K562 (cell line): ENCODE data around the gene CTBS. TPM values are rescaled to one million over a fixed set of nuclear protein-coding genes. Genes with fewer than 3 reads are reported as not detected.

Experiments
- GABPB1 ChIP-seq: sonication (generic); formaldehyde crosslinking; IDR thresholded peaks from 2 replicates; pipeline ENCODE4 v1.8.0; 2022; ENCODE audit warnings: mild to moderate bottlenecking, missing genetic modification reagents
- HDAC1 ChIP-seq, 2 experiments: fragments of 450-650 bp; IDR thresholded peaks; 2 replicates each; pipeline ENCODE4 v1.6.1; 2016 to 2017; ENCODE audit warnings: inconsistent platforms in 1 of 2, mild to moderate bottlenecking in 1 of 2, moderate library complexity in 1 of 2
- HNRNPH1 ChIP-seq: fragments of 200-400 bp; formaldehyde crosslinking; optimal IDR thresholded peaks from 2 replicates; pipeline ENCODE3; 2017; ENCODE audit warnings: low read depth, mild to moderate bottlenecking, low read length, moderate library complexity
- ILK ChIP-seq: fragments of 450-650 bp; IDR thresholded peaks from 2 replicates; pipeline ENCODE4 v1.6.1; 2016; ENCODE audit warnings: missing genetic modification characterization, low read depth, mild to moderate bottlenecking, missing compliant biosample characterization, moderate library complexity, borderline replicate concordance
- MYNN ChIP-seq, 2 experiments: sonication (generic); formaldehyde crosslinking in 1 of 2; IDR thresholded peaks; 2 replicates each; pipeline versions ENCODE4 v1.5.0 to v1.6.1; 2016 to 2020; ENCODE audit warnings: antibody characterized with exemption in 1 of 2, missing genetic modification reagents in 1 of 2
- NEUROD1 ChIP-seq: fragments of 150-350 bp; IDR thresholded peaks from 2 replicates; pipeline ENCODE4 v1.6.1; 2014; ENCODE audit warnings: borderline replicate concordance, low read length, low read depth; ENCODE audit not compliant: partially characterized antibody
- PTBP1 ChIP-seq: fragments of 200-400 bp; formaldehyde crosslinking; IDR thresholded peaks from 2 replicates; pipeline ENCODE4 v1.6.1; 2017; ENCODE audit warnings: low read depth, low read length
- RBBP5 ChIP-seq: fragments of 200-600 bp; sonication (generic); IDR thresholded peaks from 2 replicates; pipeline ENCODE4 v1.6.1; 2012; ENCODE audit warnings: borderline replicate concordance, mild to moderate bottlenecking, low read length, control low read depth, inconsistent platforms; ENCODE audit not compliant: insufficient read depth, poor library complexity, severe bottlenecking
- SLC30A9 ChIP-seq: fragments of 250-450 bp; sonication (Bioruptor Pico); IDR thresholded peaks from 2 replicates; pipeline ENCODE4 v1.8.0; 2022; ENCODE audit warnings: mild to moderate bottlenecking, moderate library complexity
- SMAD2 ChIP-seq: fragments of 150-350 bp; IDR thresholded peaks from 2 replicates; pipeline ENCODE4 v1.6.1; 2014; ENCODE audit warnings: low read depth, mild to moderate bottlenecking, low read length
- SMARCA5 ChIP-seq: fragments of 450-650 bp; IDR thresholded peaks from 2 replicates; pipeline ENCODE4 v1.6.1; 2016
- ZNF175 ChIP-seq: fragments of 200-800 bp; sonication (Bioruptor generic); IDR thresholded peaks from 2 replicates; pipeline ENCODE4 v1.6.1; 2016; ENCODE audit warnings: low read depth, mild to moderate bottlenecking, missing genetic modification characterization, missing compliant biosample characterization
- ZNF239 ChIP-seq: fragments of 250-450 bp; sonication (Bioruptor Pico); IDR thresholded peaks from 2 replicates; pipeline ENCODE4 v1.4.0; 2020; ENCODE audit warnings: mild to moderate bottlenecking
- ZNF77 ChIP-seq: fragments of 250-450 bp; sonication (Bioruptor Pico); IDR thresholded peaks from 2 replicates; pipeline ENCODE4 v1.5.0; 2020
- polyA plus RNA-seq, 8 experiments: library from polyadenylated mRNA; depleted of rRNA in 4 of 8; stranded (reverse) in 5 of 8; unstranded in 3 of 8; fragments of >200 nt; fragmentation: Nextera tagmentation in 2 of 8; fragmentation: Illumina TruSeq in 1 of 8; extraction: Ambion mirVana in 2 of 8; extraction: Trizol in 1 of 8; gene quantifications; 2 replicates each; pipeline versions ENCODE4 v1.2.1 to v1.2.3, GENCODE V29; 2011 to 2014; ENCODE audit warnings: inconsistent platforms in 1 of 8, missing spikeins in 1 of 8
- total RNA-seq, 7 experiments: library from RNA; depleted of rRNA in 6 of 7; stranded (reverse); fragments of >200 nt in 6 of 7; fragmentation: Illumina TruSeq in 2 of 7; extraction: Trizol in 2 of 7; gene quantifications; 2 replicates each; pipeline versions ENCODE4 v1.2.1 to v1.2.3, GENCODE V29; 2011 to 2021; ENCODE audit warnings: low replicate concordance in 1 of 7
- TF ChIP-seq, protein P1 (sequence below), 3 experiments: fragments of 200-800 bp in 1 of 3; sonication (Bioruptor generic) in 1 of 3; sonication (generic) in 1 of 3; formaldehyde crosslinking in 1 of 3; IDR thresholded peaks; 2 replicates each; pipeline versions ENCODE4 v1.6.1 to v1.8.0; 2016 to 2022; ENCODE audit warnings: mild to moderate bottlenecking in 2 of 3, missing compliant biosample characterization in 2 of 3, missing genetic modification characterization in 2 of 3, missing genetic modification reagents in 1 of 3
- TF ChIP-seq, protein P2 (sequence below): sonication (generic); formaldehyde crosslinking; IDR thresholded peaks from 2 replicates; pipeline ENCODE4 v1.8.1; 2023; ENCODE audit warnings: mild to moderate bottlenecking, missing genetic modification reagents
- TF ChIP-seq, protein P3 (sequence below): fragments of 250-450 bp; sonication (Bioruptor Pico); IDR thresholded peaks from 2 replicates; pipeline ENCODE4 v1.4.0; 2020
- TF ChIP-seq, protein P4 (sequence below): fragments of 450-650 bp; formaldehyde crosslinking; IDR thresholded peaks from 2 replicates; pipeline ENCODE4 v1.4.0; 2022; ENCODE audit warnings: mild to moderate bottlenecking, moderate library complexity

Gene CTBS
- total and polyA plus RNA-seq, 9 of the 15 experiments (the other 6 are each of a cell fraction or from before 2014, with no cell fraction given): 3.0 to 19.8 (median 9.9) TPM

DNA sequence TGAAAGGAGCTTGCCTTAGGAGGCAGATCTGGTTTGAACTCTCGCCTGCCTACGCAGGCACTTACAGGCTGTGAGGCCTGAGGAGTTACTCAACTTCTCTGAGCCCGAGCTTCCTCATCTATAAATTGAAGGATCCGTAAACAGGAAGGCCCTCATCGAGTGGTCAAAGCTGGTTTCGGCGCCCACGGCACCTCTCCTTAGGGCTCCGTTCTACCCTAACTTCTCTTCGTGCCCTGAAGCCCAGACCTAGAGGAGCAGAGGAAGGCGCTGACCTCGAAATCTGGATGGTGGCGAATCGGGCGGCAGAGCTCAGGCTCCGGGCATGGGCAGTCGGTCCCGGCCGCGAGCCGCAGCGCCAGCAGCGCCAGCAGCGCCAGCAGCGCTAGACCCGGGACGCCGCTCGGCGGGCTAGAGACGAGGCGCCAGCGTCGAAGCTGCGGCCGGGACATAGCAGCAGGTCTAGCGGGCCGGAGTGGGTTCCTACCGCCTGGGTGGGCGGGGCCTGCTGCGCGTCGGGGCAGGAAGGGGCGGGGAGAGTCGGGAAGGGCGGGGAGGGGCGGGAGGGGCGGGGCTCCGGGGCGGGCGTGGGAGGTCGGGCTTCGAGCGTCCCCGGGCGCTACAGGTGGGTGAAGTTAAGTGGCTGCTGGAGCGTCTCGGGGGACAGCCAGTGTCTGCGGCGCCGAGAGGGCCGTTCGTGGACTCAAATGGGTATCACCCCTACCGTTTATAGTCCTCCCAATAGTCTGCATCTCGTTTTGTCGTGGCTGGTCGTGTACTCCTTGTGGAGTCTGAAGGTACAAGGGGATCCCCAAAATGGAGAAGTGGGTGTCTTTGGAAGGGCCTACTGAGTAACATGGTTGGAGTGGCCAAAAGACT, at the start of gene CTBS (continued):
- TF ChIP-seq HNRNPH1 (no peak), SMARCA5 (0 out of 2 replicates have a peak, but pooled peaks have one; percentile 18), ILK (no peak), SLC30A9 (CRISPR knock-in tag) (no peak), PTBP1 (peak; percentile 28; the same call in 1 of the 2 replicates), HDAC1 (IDR thresholded peaks at IDR 0.05) (peak in 1 of 2 experiments; percentile 32; a peak in 2 of 4 replicates), RBBP5 (peak; percentile 73), MYNN (IDR thresholded peaks at IDR 0.05) (no peak), MYNN (CRISPR knock-in tag; IDR thresholded peaks at IDR 0.05) (no peak), ZNF175 (CRISPR knock-in tag) (peak; percentile 28; the same call in 1 of the 2 replicates), ZNF77 (CRISPR knock-in tag) (no peak), GABPB1 (CRISPR knock-in tag) (peak; percentile 64), SMAD2 (no peak), NEUROD1 (no peak), ZNF239 (CRISPR knock-in tag) (no peak)
- TF ChIP-seq, protein P1, sequence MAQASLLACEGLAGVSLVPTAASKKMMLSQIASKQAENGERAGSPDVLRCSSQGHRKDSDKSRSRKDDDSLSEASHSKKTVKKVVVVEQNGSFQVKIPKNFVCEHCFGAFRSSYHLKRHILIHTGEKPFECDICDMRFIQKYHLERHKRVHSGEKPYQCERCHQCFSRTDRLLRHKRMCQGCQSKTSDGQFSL (CRISPR knock-in tag; IDR thresholded peaks at IDR 0.05): no peak
- TF ChIP-seq, protein P1 (tag; IDR thresholded peaks at IDR 0.05): no peak
- TF ChIP-seq, protein P2, sequence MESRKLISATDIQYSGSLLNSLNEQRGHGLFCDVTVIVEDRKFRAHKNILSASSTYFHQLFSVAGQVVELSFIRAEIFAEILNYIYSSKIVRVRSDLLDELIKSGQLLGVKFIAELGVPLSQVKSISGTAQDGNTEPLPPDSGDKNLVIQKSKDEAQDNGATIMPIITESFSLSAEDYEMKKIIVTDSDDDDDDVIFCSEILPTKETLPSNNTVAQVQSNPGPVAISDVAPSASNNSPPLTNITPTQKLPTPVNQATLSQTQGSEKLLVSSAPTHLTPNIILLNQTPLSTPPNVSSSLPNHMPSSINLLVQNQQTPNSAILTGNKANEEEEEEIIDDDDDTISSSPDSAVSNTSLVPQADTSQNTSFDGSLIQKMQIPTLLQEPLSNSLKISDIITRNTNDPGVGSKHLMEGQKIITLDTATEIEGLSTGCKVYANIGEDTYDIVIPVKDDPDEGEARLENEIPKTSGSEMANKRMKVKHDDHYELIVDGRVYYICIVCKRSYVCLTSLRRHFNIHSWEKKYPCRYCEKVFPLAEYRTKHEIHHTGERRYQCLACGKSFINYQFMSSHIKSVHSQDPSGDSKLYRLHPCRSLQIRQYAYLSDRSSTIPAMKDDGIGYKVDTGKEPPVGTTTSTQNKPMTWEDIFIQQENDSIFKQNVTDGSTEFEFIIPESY (CRISPR knock-in tag): peak; percentile 55; the same call in 1 of the 2 replicates
- TF ChIP-seq, protein P3, sequence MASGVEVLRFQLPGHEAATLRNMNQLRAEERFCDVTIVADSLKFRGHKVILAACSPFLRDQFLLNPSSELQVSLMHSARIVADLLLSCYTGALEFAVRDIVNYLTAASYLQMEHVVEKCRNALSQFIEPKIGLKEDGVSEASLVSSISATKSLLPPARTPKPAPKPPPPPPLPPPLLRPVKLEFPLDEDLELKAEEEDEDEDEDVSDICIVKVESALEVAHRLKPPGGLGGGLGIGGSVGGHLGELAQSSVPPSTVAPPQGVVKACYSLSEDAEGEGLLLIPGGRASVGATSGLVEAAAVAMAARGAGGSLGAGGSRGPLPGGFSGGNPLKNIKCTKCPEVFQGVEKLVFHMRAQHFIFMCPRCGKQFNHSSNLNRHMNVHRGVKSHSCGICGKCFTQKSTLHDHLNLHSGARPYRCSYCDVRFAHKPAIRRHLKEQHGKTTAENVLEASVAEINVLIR (CRISPR knock-in tag): 0 out of 2 replicates have a peak, but pooled peaks have one; percentile 33
- TF ChIP-seq, protein P4, sequence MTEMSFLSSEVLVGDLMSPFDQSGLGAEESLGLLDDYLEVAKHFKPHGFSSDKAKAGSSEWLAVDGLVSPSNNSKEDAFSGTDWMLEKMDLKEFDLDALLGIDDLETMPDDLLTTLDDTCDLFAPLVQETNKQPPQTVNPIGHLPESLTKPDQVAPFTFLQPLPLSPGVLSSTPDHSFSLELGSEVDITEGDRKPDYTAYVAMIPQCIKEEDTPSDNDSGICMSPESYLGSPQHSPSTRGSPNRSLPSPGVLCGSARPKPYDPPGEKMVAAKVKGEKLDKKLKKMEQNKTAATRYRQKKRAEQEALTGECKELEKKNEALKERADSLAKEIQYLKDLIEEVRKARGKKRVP (CRISPR knock-in tag): no peak
